Nephron progenitor cell (in vitro differentiated cells): ENCODE measurements around the gene EPHB1.
"Not testable (repeated sequence)": the region's sequence is repeated elsewhere in the genome, so short reads cannot be mapped to it uniquely, and the experiment has no call there.

Experiments
- DNase-seq: peaks from one replicate; pipeline ENCODE4 v3.0.0; 2021
- H3K27ac Mint-ChIP-seq: 2 replicates; pipeline ENCODE4 v1.8.0; 2021; ENCODE audit warnings: mild to moderate bottlenecking, moderate library complexity, mixed read lengths
- H3K27me3 Mint-ChIP-seq: 2 replicates; pipeline ENCODE4 v1.8.0; 2021; ENCODE audit warnings: mild to moderate bottlenecking, low read depth, mixed read lengths; ENCODE audit not compliant: poor library complexity
- H3K36me3 Mint-ChIP-seq: 2 replicates; pipeline ENCODE4 v1.8.0; 2021; ENCODE audit warnings: low read depth, mixed read lengths
- H3K4me1 Mint-ChIP-seq: 2 replicates; pipeline ENCODE4 v1.8.0; 2021; ENCODE audit warnings: mixed read lengths
- H3K4me3 Mint-ChIP-seq: 2 replicates; pipeline ENCODE4 v1.8.0; 2021; ENCODE audit warnings: mild to moderate bottlenecking, moderate library complexity, mixed read lengths
- H3K9me3 Mint-ChIP-seq: 2 replicates; pipeline ENCODE4 v1.8.0; 2021; ENCODE audit warnings: mild to moderate bottlenecking, moderate library complexity, mixed read lengths
- TF ChIP-seq, protein P1 (sequence below): fragments of 200-600 bp; sonication (generic); IDR thresholded peaks from 2 replicates; pipeline ENCODE4 v1.5.0; 2021; ENCODE audit warnings: antibody characterized with exemption

EPHB1 gene

GRCh38 chr3:135055449-135055848, 260.4 kb downstream of the EPHB1 start:
- Mint-ChIP-seq H3K9me3 (no peaks in the 10 kb centered on the region), H3K36me3 (no peaks in the 10 kb centered on the region), H3K4me1 (no peaks in the 10 kb centered on the region), H3K27me3 (peaks cover 24% of the 10 kb centered on the region), H3K27ac (no peak overlapping the region), H3K4me3 (no peak overlapping the region)
- no peak for DNase-seq
- TF ChIP-seq, protein P1, sequence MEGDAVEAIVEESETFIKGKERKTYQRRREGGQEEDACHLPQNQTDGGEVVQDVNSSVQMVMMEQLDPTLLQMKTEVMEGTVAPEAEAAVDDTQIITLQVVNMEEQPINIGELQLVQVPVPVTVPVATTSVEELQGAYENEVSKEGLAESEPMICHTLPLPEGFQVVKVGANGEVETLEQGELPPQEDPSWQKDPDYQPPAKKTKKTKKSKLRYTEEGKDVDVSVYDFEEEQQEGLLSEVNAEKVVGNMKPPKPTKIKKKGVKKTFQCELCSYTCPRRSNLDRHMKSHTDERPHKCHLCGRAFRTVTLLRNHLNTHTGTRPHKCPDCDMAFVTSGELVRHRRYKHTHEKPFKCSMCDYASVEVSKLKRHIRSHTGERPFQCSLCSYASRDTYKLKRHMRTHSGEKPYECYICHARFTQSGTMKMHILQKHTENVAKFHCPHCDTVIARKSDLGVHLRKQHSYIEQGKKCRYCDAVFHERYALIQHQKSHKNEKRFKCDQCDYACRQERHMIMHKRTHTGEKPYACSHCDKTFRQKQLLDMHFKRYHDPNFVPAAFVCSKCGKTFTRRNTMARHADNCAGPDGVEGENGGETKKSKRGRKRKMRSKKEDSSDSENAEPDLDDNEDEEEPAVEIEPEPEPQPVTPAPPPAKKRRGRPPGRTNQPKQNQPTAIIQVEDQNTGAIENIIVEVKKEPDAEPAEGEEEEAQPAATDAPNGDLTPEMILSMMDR = no peak

- Mint-ChIP-seq H3K9me3 (no peaks in the 10 kb centered on the region), H3K27me3 (peaks cover 24% of the 10 kb centered on the region), H3K4me3 (no peak overlapping the region), H3K4me1 (no peaks in the 10 kb centered on the region), H3K27ac (no peak overlapping the region), H3K36me3 (no peaks in the 10 kb centered on the region)
- no peak for DNase-seq
- TF ChIP-seq, protein P1 = no peak
Measured at GRCh38 chr3:135056084-135056730, 261.1 kb downstream of the EPHB1 start.

DNA sequence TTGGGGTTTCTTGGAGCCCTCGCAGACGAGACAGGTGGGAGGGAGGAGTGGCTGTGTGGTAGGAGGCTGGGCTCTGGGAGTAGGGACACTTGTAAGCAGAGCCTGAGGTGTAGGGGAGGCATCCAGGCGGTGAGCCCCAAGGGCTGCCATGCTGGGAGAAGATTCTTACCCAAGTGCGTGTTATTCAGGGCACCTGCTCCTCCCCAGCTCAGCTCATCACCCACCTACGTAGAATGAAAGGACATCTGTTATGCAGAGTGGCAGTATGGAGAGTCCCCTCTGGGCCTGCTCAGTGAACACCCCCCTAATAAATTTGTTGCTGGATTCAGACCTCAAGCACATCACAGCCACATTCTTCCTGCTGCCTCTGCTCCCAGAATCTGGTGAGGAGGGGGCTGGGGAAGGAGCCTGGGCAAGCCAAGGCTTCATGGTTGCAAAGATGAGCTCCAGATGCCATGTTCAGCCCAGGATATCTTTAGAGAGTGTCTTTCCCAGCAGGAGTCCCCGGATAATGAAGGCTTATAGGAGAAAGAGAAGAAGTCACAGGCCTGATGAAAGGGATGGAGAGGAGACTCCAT, 261.8 kb downstream of the EPHB1 start:
- DNase-seq = no peak
- Mint-ChIP-seq H3K27ac (no peak overlapping the region), H3K36me3 (no peaks in the 10 kb centered on the region), H3K9me3 (peaks cover under 1% of the 10 kb centered on the region), H3K4me3 (no peak overlapping the region), H3K4me1 (no peaks in the 10 kb centered on the region), H3K27me3 (peaks cover 24% of the 10 kb centered on the region)
- TF ChIP-seq, protein P1 = no peak

GRCh38 chr3:135057996-135058395, 262.9 kb downstream of the EPHB1 start:
- peaks cover 24% of the 10 kb centered on the region for H3K27me3 Mint-ChIP-seq
- no peak overlapping the region for H3K4me3 Mint-ChIP-seq
- H3K27ac Mint-ChIP-seq = no peak overlapping the region
- TF ChIP-seq, protein P1 = no peak
- H3K4me1 Mint-ChIP-seq = no peaks in the 10 kb centered on the region
- no peak for DNase-seq
- peaks cover 12% of the 10 kb centered on the region for H3K9me3 Mint-ChIP-seq
- peaks cover 5% of the 10 kb centered on the region for H3K36me3 Mint-ChIP-seq

GRCh38 chr3:135059580-135059979, 264.5 kb downstream of the EPHB1 start:
- TF ChIP-seq, protein P1 = no peak
- Mint-ChIP-seq H3K36me3 (peaks cover 11% of the 10 kb centered on the region), H3K4me1 (no peaks in the 10 kb centered on the region), H3K27me3 (peaks cover 21% of the 10 kb centered on the region), H3K27ac (no peak overlapping the region), H3K9me3 (peaks cover 28% of the 10 kb centered on the region), H3K4me3 (no peak overlapping the region)
- DNase-seq = no peak

- H3K36me3 Mint-ChIP-seq = peaks cover 18% of the 10 kb centered on the region
- H3K27ac Mint-ChIP-seq = not testable (repeated sequence)
Measured at GRCh38 chr3:135066844-135067727, 272.0 kb downstream of the EPHB1 start.

More at GRCh38 chr3:135066844-135067727, 272.0 kb downstream of the EPHB1 start:
- not testable (repeated sequence) for DNase-seq, H3K4me3 Mint-ChIP-seq, H3K27me3 Mint-ChIP-seq, H3K4me1 Mint-ChIP-seq
- H3K9me3 Mint-ChIP-seq = peaks cover 60% of the 10 kb centered on the region
